Keratinocyte (primary cell): ENCODE measurements around the gene SPATA12. TPM values are rescaled to one million over a fixed set of nuclear protein-coding genes. Genes with fewer than 3 reads are reported as not detected.

Experiments used
- DNase-seq: peaks from one replicate; pipeline ENCODE4 v3.0.0-alpha.2; 2011; ENCODE audit warnings: low read depth, missing footprints, low spot score
- FAIRE-seq: peaks from 2 replicates; lab custom pipeline; 2011; peaks lifted over from hg19 to GRCh38; lab: Jason Lieb, UNC
- H2AFZ ChIP-seq: 2 replicates; pipeline ENCODE4 v1.6.0; 2012; ENCODE audit warnings: low read length, control low read depth, inconsistent platforms; ENCODE audit not compliant: control insufficient read depth
- H3K27ac ChIP-seq: 2 replicates; pipeline ENCODE4 v1.5.1; 2011; ENCODE audit warnings: low read length; ENCODE audit not compliant: control insufficient read depth, insufficient read depth
- H3K27me3 ChIP-seq: 3 replicates; pipeline ENCODE4 v1.6.0; 2011; ENCODE audit warnings: low read length; ENCODE audit not compliant: control insufficient read depth, insufficient read depth; ENCODE audit errors: extremely low read depth
- H3K36me3 ChIP-seq, 2 experiments: 2 replicates in 1 of 2; 3 replicates in 1 of 2; pipeline ENCODE4 v1.5.1; 2011; ENCODE audit warnings: low read length in 2 of 2, mild to moderate bottlenecking in 1 of 2; ENCODE audit not compliant: control insufficient read depth in 2 of 2, insufficient read depth in 2 of 2; ENCODE audit errors: extremely low read depth in 1 of 2
- H3K4me1 ChIP-seq: 3 replicates; pipeline ENCODE4 v1.5.1; 2011; ENCODE audit warnings: low read length; ENCODE audit not compliant: control insufficient read depth, insufficient read depth; ENCODE audit errors: extremely low read depth
- H3K4me2 ChIP-seq: 3 replicates; pipeline ENCODE4 v1.6.0; 2011; ENCODE audit warnings: low read depth, low read length; ENCODE audit not compliant: control insufficient read depth, insufficient read depth; ENCODE audit errors: extremely low read depth
- H3K4me3 ChIP-seq, 3 experiments: fragments of 200-600 bp in 1 of 3; sonication (generic) in 1 of 3; 2 replicates in 2 of 3; 3 replicates in 1 of 3; pipeline ENCODE4 v1.5.1; 2011 to 2016; ENCODE audit warnings: low read length in 3 of 3, mild to moderate bottlenecking in 3 of 3, control low read depth in 2 of 3, inconsistent platforms in 1 of 3, low read depth in 1 of 3, mixed read lengths in 1 of 3, mixed run types in 1 of 3, moderate library complexity in 1 of 3; ENCODE audit not compliant: control insufficient read depth in 2 of 3, insufficient read depth in 2 of 3; ENCODE audit errors: extremely low read depth in 1 of 3
- H3K79me2 ChIP-seq: 2 replicates; pipeline ENCODE4 v1.6.0; 2012; ENCODE audit warnings: low read length; ENCODE audit not compliant: control insufficient read depth, insufficient read depth
- H3K9ac ChIP-seq: 3 replicates; pipeline ENCODE4 v1.6.0; 2011; ENCODE audit warnings: low read length; ENCODE audit not compliant: control insufficient read depth, insufficient read depth; ENCODE audit errors: extremely low read depth
- H3K9me1 ChIP-seq: 3 replicates; pipeline ENCODE4 v1.6.0; 2011; ENCODE audit warnings: low read length; ENCODE audit not compliant: control insufficient read depth, insufficient read depth; ENCODE audit errors: extremely low read depth
- H3K9me3 ChIP-seq: 2 replicates; pipeline ENCODE4 v1.5.1; 2012; ENCODE audit warnings: low read depth, low read length; ENCODE audit not compliant: control insufficient read depth
- H4K20me1 ChIP-seq: 3 replicates; pipeline ENCODE4 v1.6.0; 2011; ENCODE audit warnings: low read length; ENCODE audit not compliant: control insufficient read depth, insufficient read depth; ENCODE audit errors: extremely low read depth
- CTCF ChIP-seq, 3 experiments: IDR thresholded peaks in 1 of 3; conservative IDR thresholded peaks in 1 of 3; optimal IDR thresholded peaks in 1 of 3; 2 replicates in 2 of 3; 3 replicates in 1 of 3; pipeline versions ENCODE3 to v1.5.1; 2011; ENCODE audit warnings: low read length in 3 of 3, mild to moderate bottlenecking in 3 of 3, moderate library complexity in 2 of 3, control low read depth in 1 of 3, inconsistent platforms in 1 of 3; ENCODE audit not compliant: insufficient read depth in 2 of 3; ENCODE audit errors: extremely low read depth in 1 of 3
- EZH2 ChIP-seq: IDR thresholded peaks from one replicate; pipeline ENCODE4 v1.6.1; 2012; ENCODE audit warnings: inconsistent platforms, mild to moderate bottlenecking, low read length, moderate library complexity
- dilution Hi-C: fragments of 300-500 bp; cut with MboI; formaldehyde crosslinking; loops from one replicate; pipeline ENCODE4 v1.7.0; 2020; ENCODE audit warnings: low sequenced_read_pairs; ENCODE audit not compliant: extremely low pct_ligation_motif_present
- polyA plus RNA-seq, 5 experiments: library from polyadenylated mRNA; depleted of rRNA in 3 of 5; stranded (reverse) in 3 of 5; stranded (forward) in 1 of 5; unstranded in 1 of 5; fragments of >200 nt; gene quantifications; 1 replicate in 1 of 5; 2 replicates in 3 of 5; 3 replicates in 1 of 5; pipeline versions ENCODE4 v1.2.1 to v1.2.3, GENCODE V29; 2011 to 2012; ENCODE audit warnings: missing spikeins in 2 of 5, low read depth in 1 of 5, low replicate concordance in 1 of 5

The SPATA12 gene
- polyA plus RNA-seq, 1 donor (not counting 4 experiments of a cell fraction or from before 2014, with no cell fraction given), result 0.08 TPM

- Histone ChIP-seq H2AFZ (no peak overlapping the region), H3K4me3 (no peak overlapping the region), H3K79me2 (no peaks in the 10 kb centered on the region), H4K20me1 (no peaks in the 10 kb centered on the region), H3K27me3 (no peaks in the 10 kb centered on the region), H3K4me1 (peaks cover 6% of the 10 kb centered on the region), H3K9me3 (no peaks in the 10 kb centered on the region), H3K9me1 (no peaks in the 10 kb centered on the region), H3K36me3 (no peaks in the 10 kb centered on the region), H3K9ac (no peak overlapping the region), H3K4me2 (no peak overlapping the region), H3K27ac (no peak overlapping the region)
- dilution Hi-C loops, result loop anchor here (25.0 kb wide), 1 partner anchor 100 kb away; no protein-coding TSS in a partner anchor
- FAIRE-seq (no peak), DNase-seq (no peak)
- TF ChIP-seq EZH2 (no peak), CTCF (optimal IDR thresholded peaks at IDR 0.05 in 1 of 3, IDR thresholded peaks at IDR 0.05 in 1 of 3, conservative IDR thresholded peaks at IDR 0.05 in 1 of 3; ENCODE audit: extremely low read depth in 1 of 3, insufficient read depth in 2 of 3, low read length in 3 of 3) (no peak)
Observed at GRCh38 chr3:57087361-57088092, 27.1 kb downstream of the SPATA12 start.

DNA sequence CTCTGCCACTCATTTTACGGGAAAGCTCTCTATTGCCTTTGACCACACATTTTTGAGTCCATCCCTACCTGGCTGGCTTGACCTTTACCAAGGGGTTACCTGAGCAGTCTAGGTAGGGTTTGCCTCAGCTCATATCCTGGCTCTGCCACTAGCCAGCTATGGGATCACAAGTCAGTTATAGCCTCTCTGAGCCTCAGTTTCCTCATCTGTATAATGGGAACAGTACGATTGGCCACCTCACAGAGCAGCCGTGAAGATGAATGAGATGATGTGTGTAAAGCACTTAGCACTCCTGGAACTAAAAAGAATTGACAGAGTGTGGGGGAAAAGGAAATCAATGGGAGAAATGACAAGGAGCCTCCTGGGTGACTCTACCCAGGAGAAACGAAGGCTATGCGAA, 28.0 kb downstream of the SPATA12 start:
- H3K27ac ChIP-seq, result no peak overlapping the region
- H3K4me3 ChIP-seq, result no peak overlapping the region
- no peak for FAIRE-seq
- no peaks in the 10 kb centered on the region for H4K20me1 ChIP-seq
- H2AFZ ChIP-seq, result no peak overlapping the region
- H3K4me1 ChIP-seq, result peaks cover 6% of the 10 kb centered on the region
- H3K79me2 ChIP-seq, result no peaks in the 10 kb centered on the region
- H3K36me3 ChIP-seq, result no peaks in the 10 kb centered on the region
- TF ChIP-seq EZH2 (no peak), CTCF (optimal IDR thresholded peaks at IDR 0.05 in 1 of 3, IDR thresholded peaks at IDR 0.05 in 1 of 3, conservative IDR thresholded peaks at IDR 0.05 in 1 of 3; ENCODE audit: extremely low read depth in 1 of 3, insufficient read depth in 2 of 3, low read length in 3 of 3) (no peak)
- H3K9me3 ChIP-seq, result no peaks in the 10 kb centered on the region
- dilution Hi-C loops, result loop anchor here (25.0 kb wide), 1 partner anchor 101 kb away; no protein-coding TSS in a partner anchor
- H3K9me1 ChIP-seq, result no peaks in the 10 kb centered on the region
- no peak overlapping the region for H3K4me2 ChIP-seq
- DNase-seq, result no peak
- H3K27me3 ChIP-seq, result no peaks in the 10 kb centered on the region
- no peak overlapping the region for H3K9ac ChIP-seq
